Upper lobe of right lung (tissue), 1 donor: Measurements from ENCODE around the gene ASIC3. TPM values are rescaled to one million over a fixed set of nuclear protein-coding genes. Genes with fewer than 3 reads are reported as not detected.

Experiments
- ATAC-seq: fragments of 200-7000 bp; cut with Tn5 transposase; one replicate; pipeline ENCODE4 v1.9.1; 2020; ENCODE audit warnings: mild to moderate bottlenecking, moderate library complexity
- DNase-seq: peaks from one replicate; pipeline ENCODE4 v3.0.0-alpha.2; 2020
- H3K27ac ChIP-seq: fragments of 200-600 bp; one replicate; pipeline ENCODE4 v1.8.0; 2022
- H3K27me3 ChIP-seq: fragments of 200-600 bp; one replicate; pipeline ENCODE4 v1.8.0; 2022; ENCODE audit warnings: mild to moderate bottlenecking
- H3K36me3 ChIP-seq: fragments of 200-600 bp; one replicate; pipeline ENCODE4 v1.8.0; 2022
- H3K4me1 ChIP-seq: fragments of 200-600 bp; one replicate; pipeline ENCODE4 v1.8.0; 2022
- H3K4me3 ChIP-seq: fragments of 200-600 bp; one replicate; pipeline ENCODE4 v1.8.0; 2022; ENCODE audit warnings: mild to moderate bottlenecking
- H3K9me3 ChIP-seq: fragments of 200-600 bp; one replicate; pipeline ENCODE4 v1.8.0; 2022
- CTCF ChIP-seq: fragments of 200-600 bp; IDR thresholded peaks from one replicate; pipeline ENCODE4 v1.8.0; 2022; ENCODE audit warnings: antibody characterized with exemption
- intact Hi-C: fragments of 100-400 bp; cut with DNase I; formaldehyde crosslinking; loops from one replicate; pipeline ENCODE4 v1.11.0; 2022
- total RNA-seq: library from RNA; stranded (reverse); fragmentation: NEBNext Ultra II Directional; extraction: Animal tissue kit (Norgen Biotek cat#: 25700); gene quantifications from one replicate; pipeline ENCODE4 v1.2.1, GENCODE V29; 2021
- donor health status: DM: no; HTN: yes; CAD: no; lungs with severe emphysema.

The ASIC3 gene
- total RNA-seq, 1 donor from 2014 or later: 2.6 TPM

DNA sequence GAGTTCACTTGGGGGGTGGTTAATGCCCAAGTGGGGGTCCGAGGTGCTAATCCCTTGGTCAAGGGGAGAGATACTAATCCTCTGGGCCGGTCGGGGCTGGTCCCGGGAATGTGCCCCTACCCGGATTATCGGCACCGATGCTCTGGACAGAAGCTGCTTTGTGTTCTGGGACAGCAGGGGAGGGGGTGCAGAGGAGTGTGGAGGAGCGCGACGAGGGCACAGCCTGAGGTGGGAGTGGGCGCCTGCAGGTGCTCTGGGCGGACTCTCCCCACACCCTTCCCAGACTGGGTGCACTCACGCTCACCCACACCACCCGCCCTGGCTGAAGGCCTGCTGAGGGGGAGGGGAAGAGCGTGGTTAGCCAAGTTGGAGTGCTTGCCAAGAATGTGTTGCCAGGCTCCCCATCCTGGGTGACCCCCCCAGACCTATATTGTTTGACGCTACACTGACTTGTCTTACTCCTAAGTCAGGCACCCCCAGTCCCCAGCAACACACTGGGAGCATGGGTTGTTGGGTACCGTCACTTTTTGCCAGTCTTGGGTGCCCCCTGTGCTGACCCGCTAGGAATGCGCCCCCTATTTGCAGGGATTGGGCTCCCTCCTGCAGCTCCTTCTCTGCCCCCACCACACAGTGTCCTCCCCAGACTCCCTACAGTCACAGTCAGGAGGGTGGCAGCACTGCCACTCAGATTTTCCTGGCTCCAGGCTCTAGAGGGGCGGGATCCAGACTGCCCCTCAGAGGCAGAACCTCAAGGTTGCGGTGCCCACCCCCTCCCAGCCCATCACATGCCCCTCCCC is 12.3 kb downstream of the ASIC3 start:
- DNase-seq (peak; percentile 80), ATAC-seq (peak; percentile 0)
- intact Hi-C loops: no loop called here
- H3K27ac ChIP-seq: peak overlapping the region; percentile 98
- peaks cover 36% of the 10 kb centered on the region for H3K4me1 ChIP-seq
- H3K27me3 ChIP-seq: no peaks in the 10 kb centered on the region
- TF ChIP-seq CTCF: no peak
- peak overlapping the region; percentile 84 for H3K4me3 ChIP-seq
- no peaks in the 10 kb centered on the region for H3K9me3 ChIP-seq
- H3K36me3 ChIP-seq: peaks cover 18% of the 10 kb centered on the region

GRCh38 chr7:151061213-151062110 is 13.1 kb downstream of the ASIC3 start:
- ATAC-seq (peak; percentile 2), DNase-seq (peak; percentile 84)
- H3K4me3 ChIP-seq: peak overlapping the region; percentile 84
- H3K36me3 ChIP-seq: peaks cover 27% of the 10 kb centered on the region
- TF ChIP-seq CTCF: no peak
- peak overlapping the region; percentile 63 for H3K27ac ChIP-seq
- peaks cover 36% of the 10 kb centered on the region for H3K4me1 ChIP-seq
- intact Hi-C loops: no loop called here
- H3K9me3 ChIP-seq: no peaks in the 10 kb centered on the region
- H3K27me3 ChIP-seq: no peaks in the 10 kb centered on the region

GRCh38 chr7:151062111-151062398 is 13.7 kb downstream of the ASIC3 start:
- Histone ChIP-seq H3K9me3 (no peaks in the 10 kb centered on the region), H3K27ac (peak overlapping the region; percentile 63), H3K36me3 (peaks cover 32% of the 10 kb centered on the region), H3K4me1 (peaks cover 32% of the 10 kb centered on the region), H3K27me3 (no peaks in the 10 kb centered on the region), H3K4me3 (peak overlapping the region; percentile 84)
- no peak for ATAC-seq
- DNase-seq: no peak
- TF ChIP-seq CTCF: no peak
- intact Hi-C loops: no loop called here

DNA sequence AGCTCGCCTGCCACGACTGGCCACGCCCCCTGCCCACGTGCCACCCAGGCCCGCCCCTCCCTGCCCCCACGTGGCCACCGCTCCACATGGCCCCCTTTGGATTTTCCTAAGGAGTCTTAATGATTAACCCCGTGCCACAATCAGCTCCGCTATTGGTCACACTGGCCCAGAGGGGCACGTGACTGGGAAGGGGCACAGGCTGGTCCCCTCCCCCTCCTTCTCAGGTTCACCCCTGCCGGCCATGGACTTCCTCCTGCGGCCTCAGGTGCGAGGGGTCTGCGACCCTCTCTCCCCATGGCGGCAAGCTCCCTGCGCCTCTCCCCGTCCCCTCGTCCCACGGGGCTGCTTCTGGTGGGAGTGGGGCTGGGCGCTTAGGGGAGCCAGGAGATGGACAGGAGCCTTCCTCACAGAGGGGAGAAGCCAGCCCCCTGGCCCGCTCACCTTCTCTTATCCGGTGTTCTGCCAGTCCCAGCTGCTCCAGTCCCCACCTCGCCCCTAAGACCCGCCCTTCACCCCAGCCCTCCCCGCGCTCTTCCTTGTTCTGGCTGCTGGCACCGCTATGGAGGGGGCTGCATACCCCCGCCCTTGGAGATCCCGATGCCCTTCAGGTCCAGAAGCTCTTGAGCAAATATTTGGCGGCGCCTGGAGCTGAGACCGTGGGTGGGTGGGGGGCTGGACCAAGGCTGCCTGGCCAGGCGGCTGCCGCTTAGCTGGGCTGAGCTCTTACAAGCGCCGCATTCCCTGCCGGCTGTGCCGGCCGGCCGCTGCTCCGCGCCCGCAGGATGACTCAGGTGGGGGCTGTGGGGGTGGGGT is 14.3 kb downstream of the ASIC3 start:
- ATAC-seq (peak; percentile 45), DNase-seq (peak; percentile 91)
- no peak for TF ChIP-seq CTCF
- Histone ChIP-seq H3K9me3 (no peaks in the 10 kb centered on the region), H3K27me3 (no peaks in the 10 kb centered on the region), H3K36me3 (peaks cover 38% of the 10 kb centered on the region), H3K27ac (peak overlapping the region; percentile 63), H3K4me1 (peaks cover 29% of the 10 kb centered on the region), H3K4me3 (peak overlapping the region; percentile 38)
- intact Hi-C loops: no loop called here

GRCh38 chr7:151063212-151063561 is 14.9 kb downstream of the ASIC3 start:
- no peak for DNase-seq
- TF ChIP-seq CTCF: no peak
- Histone ChIP-seq H3K9me3 (no peaks in the 10 kb centered on the region), H3K4me1 (peaks cover 29% of the 10 kb centered on the region), H3K4me3 (peak overlapping the region; percentile 38), H3K27ac (peak overlapping the region; percentile 63), H3K36me3 (peaks cover 44% of the 10 kb centered on the region), H3K27me3 (no peaks in the 10 kb centered on the region)
- intact Hi-C loops: no loop called here
- ATAC-seq: no peak
